22Rv1 (cell line): ENCODE data around the gene EEIG1.
"Not testable (repeated sequence)": the region's sequence is repeated elsewhere in the genome, so short reads cannot be mapped to it uniquely, and the experiment has no call there.

Experiments used
- H3K27ac ChIP-seq: fragments of 450-650 bp; 2 replicates; pipeline ENCODE4 v1.5.1; 2017
- ZFX ChIP-seq: fragments of 450-650 bp; IDR thresholded peaks from 2 replicates; pipeline ENCODE4 v1.6.1; 2017; ENCODE audit warnings: antibody characterized with exemption, borderline replicate concordance
- TF ChIP-seq, protein P1 (sequence below): fragments of 450-650 bp; IDR thresholded peaks from 2 replicates; pipeline ENCODE4 v1.5.1; 2017; ENCODE audit warnings: mild to moderate bottlenecking

The EEIG1 gene

DNA sequence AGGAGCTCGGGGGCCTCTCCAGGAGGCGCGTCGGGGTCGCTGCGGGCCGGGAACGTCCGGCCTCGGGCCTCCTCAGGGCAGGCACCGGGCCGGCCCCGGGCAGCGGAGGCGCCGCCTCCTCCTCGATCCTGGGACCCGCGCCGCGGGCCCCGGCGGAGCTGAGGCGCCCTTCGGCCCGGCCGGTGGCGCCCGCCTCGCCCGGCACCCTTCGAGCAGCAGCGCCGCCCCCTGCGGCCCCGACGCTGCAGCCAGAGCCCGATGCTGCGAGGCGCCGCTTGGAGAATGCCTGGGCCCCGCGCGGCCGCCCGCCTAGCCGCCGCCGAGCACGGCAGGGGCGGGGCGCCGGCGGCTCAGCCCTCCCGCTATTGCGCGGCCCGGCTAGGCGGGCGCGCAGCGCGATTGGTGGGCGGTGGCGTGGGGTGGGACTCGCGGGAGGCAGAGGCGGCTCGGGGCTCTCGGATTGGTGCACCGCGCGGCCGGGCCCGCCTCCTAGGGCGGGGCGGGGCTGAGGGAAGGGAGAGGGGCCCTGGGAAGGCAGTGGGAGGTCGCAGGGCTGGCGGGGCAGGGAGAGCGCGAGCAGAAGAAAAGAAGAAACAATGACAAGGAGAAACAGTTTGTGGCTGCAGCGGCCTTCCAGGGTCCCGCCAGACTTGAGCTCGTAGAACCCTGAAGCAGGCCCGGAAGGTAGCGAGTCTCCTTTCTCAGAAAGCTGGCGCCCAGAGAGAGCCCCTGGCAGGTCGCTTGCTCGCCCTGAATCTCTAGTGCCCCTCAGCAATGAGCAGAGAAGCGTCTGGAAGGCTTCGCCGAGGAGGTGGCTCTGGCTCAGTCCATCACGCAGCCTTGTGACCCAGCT is at the start of gene EEIG1:
Gene EEIG1 (minus strand): TSS at position 284 of the 853 bp plus-strand sequence. CDS start 852 bp downstream, outside the sequence.
- TF ChIP-seq, protein P1, sequence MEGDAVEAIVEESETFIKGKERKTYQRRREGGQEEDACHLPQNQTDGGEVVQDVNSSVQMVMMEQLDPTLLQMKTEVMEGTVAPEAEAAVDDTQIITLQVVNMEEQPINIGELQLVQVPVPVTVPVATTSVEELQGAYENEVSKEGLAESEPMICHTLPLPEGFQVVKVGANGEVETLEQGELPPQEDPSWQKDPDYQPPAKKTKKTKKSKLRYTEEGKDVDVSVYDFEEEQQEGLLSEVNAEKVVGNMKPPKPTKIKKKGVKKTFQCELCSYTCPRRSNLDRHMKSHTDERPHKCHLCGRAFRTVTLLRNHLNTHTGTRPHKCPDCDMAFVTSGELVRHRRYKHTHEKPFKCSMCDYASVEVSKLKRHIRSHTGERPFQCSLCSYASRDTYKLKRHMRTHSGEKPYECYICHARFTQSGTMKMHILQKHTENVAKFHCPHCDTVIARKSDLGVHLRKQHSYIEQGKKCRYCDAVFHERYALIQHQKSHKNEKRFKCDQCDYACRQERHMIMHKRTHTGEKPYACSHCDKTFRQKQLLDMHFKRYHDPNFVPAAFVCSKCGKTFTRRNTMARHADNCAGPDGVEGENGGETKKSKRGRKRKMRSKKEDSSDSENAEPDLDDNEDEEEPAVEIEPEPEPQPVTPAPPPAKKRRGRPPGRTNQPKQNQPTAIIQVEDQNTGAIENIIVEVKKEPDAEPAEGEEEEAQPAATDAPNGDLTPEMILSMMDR, result no peak
- no peak for TF ChIP-seq ZFX
- H3K27ac ChIP-seq, result peak within 1 kb of the TSS; percentile 82

DNA sequence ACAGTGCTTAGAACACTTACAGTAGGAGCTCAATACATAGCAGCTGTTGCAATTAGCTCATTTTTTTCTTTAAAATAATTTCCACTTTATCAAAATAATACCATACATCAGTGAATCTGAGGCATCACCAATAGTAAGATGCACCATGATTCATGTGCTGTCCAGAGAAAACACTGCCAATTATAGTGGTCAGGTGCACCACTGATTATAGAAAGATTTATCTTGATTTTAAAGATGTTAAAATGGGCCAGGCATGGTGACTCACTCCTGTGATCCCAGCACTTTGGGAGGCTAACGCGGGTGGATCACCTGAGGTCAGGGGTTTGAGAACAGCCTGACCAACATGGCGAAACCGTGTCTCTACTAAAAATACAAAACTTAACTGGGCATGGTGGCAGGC is 46.9 kb upstream of the EEIG1 start:
- TF ChIP-seq ZFX, result no peak
- TF ChIP-seq, protein P1, result no peak
- no peak overlapping the region for H3K27ac ChIP-seq

DNA sequence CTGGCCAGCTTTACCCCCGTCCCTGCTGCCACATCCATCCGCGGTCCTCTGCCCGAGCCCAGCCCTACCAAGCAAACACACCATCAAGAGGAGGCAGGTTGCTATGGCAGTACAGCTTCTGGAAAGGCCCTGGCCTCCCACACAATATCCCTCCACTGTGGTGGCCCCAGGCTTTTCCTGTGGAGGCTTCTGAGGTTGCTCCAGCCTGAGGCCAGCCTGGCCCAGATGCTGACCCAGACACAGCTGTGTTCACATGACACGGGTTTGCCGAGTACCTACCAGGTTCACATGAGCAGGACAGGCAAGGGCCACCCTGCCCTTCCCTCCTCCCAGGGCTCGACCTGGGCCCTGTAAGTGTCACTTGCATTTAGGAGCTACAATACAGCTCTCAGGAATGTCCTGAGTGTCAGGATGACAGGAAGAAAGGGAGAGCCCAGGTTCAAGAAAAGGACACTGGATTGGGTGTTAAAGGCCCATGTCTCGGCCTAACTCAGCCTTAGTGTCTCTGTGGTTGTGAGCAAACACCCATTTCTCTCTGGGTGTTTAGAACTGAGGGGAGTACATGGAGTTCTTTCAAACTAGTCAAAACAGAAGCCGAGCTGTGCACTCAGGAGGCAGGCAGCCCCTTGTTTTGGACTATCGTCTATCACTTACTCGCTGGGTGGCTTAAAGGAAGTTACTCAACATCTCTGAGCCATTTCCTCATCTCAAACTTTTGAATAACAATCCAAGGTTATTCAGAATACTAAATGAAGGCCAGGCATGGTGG is 46.2 kb upstream of the EEIG1 start:
- TF ChIP-seq ZFX, result no peak
- TF ChIP-seq, protein P1, result no peak
- H3K27ac ChIP-seq, result no peak overlapping the region

DNA sequence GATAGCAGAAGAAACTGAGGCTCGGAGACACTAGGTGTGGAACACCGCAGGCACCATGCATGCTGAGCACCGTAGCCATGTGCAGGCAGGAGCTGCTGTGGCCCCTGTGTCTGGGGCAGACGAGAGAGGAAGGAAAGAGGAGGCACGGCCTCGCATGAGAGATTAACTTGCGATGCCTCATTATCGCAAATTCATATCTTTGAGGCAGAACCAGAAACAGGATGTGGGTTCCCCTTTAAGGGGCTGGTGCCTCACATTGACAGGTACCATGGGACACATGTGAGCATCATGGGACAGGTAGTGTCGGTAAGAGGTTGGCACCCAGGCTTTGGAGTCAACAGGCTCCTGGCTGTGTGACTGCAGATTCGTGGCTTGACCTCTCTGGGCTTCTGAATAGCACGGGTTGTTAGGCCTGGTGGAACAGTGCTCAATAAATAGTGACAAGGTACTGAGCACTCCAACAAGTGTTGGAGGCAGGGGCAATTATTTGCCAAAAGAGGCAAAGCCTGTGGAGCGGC is 45.5 kb upstream of the EEIG1 start:
- TF ChIP-seq, protein P1, result no peak
- no peak for TF ChIP-seq ZFX
- no peak overlapping the region for H3K27ac ChIP-seq

DNA sequence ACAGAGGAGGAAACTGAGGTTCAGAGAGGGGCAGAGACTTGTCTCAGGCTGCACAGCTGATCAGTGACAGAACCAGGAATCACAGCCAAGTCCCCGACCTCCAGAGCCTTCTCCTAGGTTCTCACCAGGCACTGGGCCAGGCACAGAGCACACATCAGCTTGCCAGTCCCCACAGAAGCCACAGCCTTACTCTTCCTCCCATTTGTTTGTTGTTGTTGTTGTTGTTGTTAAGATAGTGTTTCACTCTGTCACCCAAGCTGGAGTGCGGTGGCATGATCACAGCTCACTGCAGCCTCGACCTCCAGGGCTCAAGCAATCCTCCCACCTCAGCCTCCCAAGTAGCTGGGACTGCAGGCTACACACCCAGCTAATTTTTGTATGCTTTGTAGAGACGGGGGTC is 44.9 kb upstream of the EEIG1 start:
- H3K27ac ChIP-seq, result no peak overlapping the region
- TF ChIP-seq ZFX, result no peak
- TF ChIP-seq, protein P1, result no peak

DNA sequence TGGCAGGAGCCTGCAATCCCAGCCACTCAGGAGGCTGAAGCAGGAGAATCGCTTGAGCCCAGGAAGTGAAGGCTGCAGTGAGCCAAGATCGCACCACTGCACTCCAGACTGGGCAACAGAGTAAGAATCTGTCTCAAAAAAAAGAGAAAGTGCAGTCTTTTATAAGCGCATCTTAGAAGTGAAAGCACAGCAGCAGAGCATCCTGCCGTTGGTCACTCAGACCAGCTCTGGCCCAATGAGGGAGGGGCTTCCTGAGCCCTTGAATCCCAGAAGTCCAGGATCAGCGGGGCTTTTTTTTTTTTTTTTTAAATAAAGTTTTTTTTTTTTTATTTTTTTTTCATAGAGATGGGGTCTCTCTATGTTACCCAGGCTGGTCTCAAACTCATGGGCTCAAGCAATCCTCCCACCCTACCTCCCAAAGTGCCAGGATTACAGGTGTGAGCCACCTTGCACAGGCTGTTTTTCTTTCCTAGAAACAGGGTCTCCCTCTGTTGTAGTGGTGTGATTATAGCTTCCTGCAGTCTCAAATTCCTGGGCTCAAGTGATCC is 44.0 kb upstream of the EEIG1 start:
- no peak overlapping the region for H3K27ac ChIP-seq
- TF ChIP-seq, protein P1, result no peak
- no peak for TF ChIP-seq ZFX

DNA sequence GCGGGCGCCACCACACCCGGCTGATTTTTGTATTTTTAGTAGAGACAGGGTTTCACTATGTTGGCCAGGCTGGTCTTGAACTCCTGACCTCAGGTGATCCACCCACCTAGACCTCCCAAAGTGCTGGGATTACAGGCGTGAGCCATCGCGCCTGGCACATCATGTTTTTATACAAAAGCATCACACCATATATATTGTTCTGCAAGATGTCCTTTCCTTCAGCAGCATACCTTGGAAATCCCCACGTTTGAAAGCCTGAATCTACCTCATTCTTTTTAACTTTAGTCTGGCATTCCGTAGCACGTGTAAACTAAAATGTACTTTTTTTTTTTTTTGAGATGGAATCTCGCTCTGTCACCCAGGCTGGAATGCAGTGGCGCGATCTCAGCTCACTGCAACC is 42.9 kb upstream of the EEIG1 start:
- H3K27ac ChIP-seq, result not testable (repeated sequence)
